Tongue (tissue), 2 donors: Measurements from ENCODE around the gene SLC34A2. TPM values are rescaled to one million over a fixed set of nuclear protein-coding genes. Genes with fewer than 3 reads are reported as not detected.
A peak's percentile ranks its signal among the peaks of the same experiment; 100 is the strongest.
"Not testable (repeated sequence)": the region's sequence is repeated elsewhere in the genome, so short reads cannot be mapped to it uniquely, and the experiment has no call there.

ENCODE experiments used
- DNase-seq: peaks from one replicate; pipeline ENCODE4 v3.0.0-alpha.2; 2015
- total RNA-seq: library from RNA; depleted of rRNA; stranded (reverse); fragments of >200 nt; gene quantifications from one replicate; pipeline ENCODE4 v1.2.3, GENCODE V29; 2014

Gene SLC34A2
- total RNA-seq, 1 donor from 2014 or later = 10.7 TPM

- DNase-seq = not testable (repeated sequence)
Measured at GRCh38 chr4:25661441-25661840, 5.8 kb downstream of the SLC34A2 start.

- no peak for DNase-seq
Measured at GRCh38 chr4:25662306-25662705, 6.7 kb downstream of the SLC34A2 start.

- DNase-seq = peak; percentile 63
Measured at GRCh38 chr4:25663781-25664180, 8.1 kb downstream of the SLC34A2 start.

- no peak for DNase-seq
Measured at GRCh38 chr4:25666031-25666630, 10.5 kb downstream of the SLC34A2 start.

GRCh38 chr4:25667931-25668557 lies 12.4 kb downstream of the SLC34A2 start:
- no peak for DNase-seq

- no peak for DNase-seq
Measured at GRCh38 chr4:25670991-25671390, 15.3 kb downstream of the SLC34A2 start.

- DNase-seq = no peak
Measured at GRCh38 chr4:25672756-25673155, 17.1 kb downstream of the SLC34A2 start.

- no peak for DNase-seq
Measured at GRCh38 chr4:25674386-25674785, 18.7 kb downstream of the SLC34A2 start.

- DNase-seq = no peak
Measured at GRCh38 chr4:25676221-25676620, 20.6 kb downstream of the SLC34A2 start.

- no peak for DNase-seq
Measured at GRCh38 chr4:25677157-25677556, 21.5 kb downstream of the SLC34A2 start.

GRCh38 chr4:25677943-25678342 lies 22.3 kb downstream of the SLC34A2 start:
- DNase-seq = no peak

- DNase-seq = no peak
Measured at GRCh38 chr4:25687773-25688172, 32.1 kb downstream of the SLC34A2 start.

- no peak for DNase-seq
Measured at GRCh38 chr4:25694466-25694865, 38.8 kb downstream of the SLC34A2 start.

- no peak for DNase-seq
Measured at GRCh38 chr4:25696409-25696808, 40.8 kb downstream of the SLC34A2 start.

- DNase-seq = no peak
Measured at GRCh38 chr4:25697516-25697915, 41.9 kb downstream of the SLC34A2 start.

GRCh38 chr4:25700661-25701060 lies 45.0 kb downstream of the SLC34A2 start:
- DNase-seq = no peak

- DNase-seq = peak; percentile 45
Measured at GRCh38 chr4:25702848-25703247, 47.2 kb downstream of the SLC34A2 start.

GRCh38 chr4:25703731-25704388 lies 48.2 kb downstream of the SLC34A2 start:
- DNase-seq = no peak

- DNase-seq = no peak
Measured at GRCh38 chr4:25704516-25704915, 48.9 kb downstream of the SLC34A2 start.

- no peak for DNase-seq
Measured at GRCh38 chr4:25710637-25711036, 55.0 kb downstream of the SLC34A2 start.

- DNase-seq = no peak
Measured at GRCh38 chr4:25712611-25713010, 57.0 kb downstream of the SLC34A2 start.

- DNase-seq = no peak
Measured at GRCh38 chr4:25713812-25714211, 58.2 kb downstream of the SLC34A2 start.

GRCh38 chr4:25722964-25723363 lies 67.3 kb downstream of the SLC34A2 start:
- DNase-seq = peak; percentile 3

GRCh38 chr4:25723409-25723808 lies 67.8 kb downstream of the SLC34A2 start:
- peak; percentile 5 for DNase-seq
